Endothelial cell of umbilical vein (primary cell): ENCODE data around the gene SEMA6C.
A peak's percentile ranks its signal among the peaks of the same experiment; 100 is the strongest.
"Not testable (repeated sequence)": the region's sequence is repeated elsewhere in the genome, so short reads cannot be mapped to it uniquely, and the experiment has no call there.

Experiments
- EZH2 ChIP-seq: IDR thresholded peaks from 2 replicates; pipeline ENCODE4 v1.6.1; 2012; ENCODE audit warnings: borderline replicate concordance, low read depth, mild to moderate bottlenecking, moderate library complexity, low read length, inconsistent platforms; ENCODE audit not compliant: severe bottlenecking
- JUN ChIP-seq: IDR thresholded peaks from 2 replicates; pipeline ENCODE4 v1.6.1; 2011; ENCODE audit warnings: borderline replicate concordance, low read depth; ENCODE audit not compliant: insufficient read length, insufficient read depth
- POLR2A ChIP-seq: IDR thresholded peaks from 2 replicates; pipeline ENCODE4 v1.6.1; 2012; ENCODE audit warnings: low read depth, mild to moderate bottlenecking, control low read depth, low read length
- POLR2AphosphoS5 ChIP-seq: IDR thresholded peaks from 2 replicates; pipeline ENCODE4 v1.6.1; 2012; ENCODE audit warnings: low read depth, mild to moderate bottlenecking, control low read depth, low read length, moderate library complexity; ENCODE audit not compliant: insufficient read depth
- TF ChIP-seq, protein P1 (sequence below), 2 donors: IDR thresholded peaks; 1 replicate in 1 of 2; 2 replicates in 1 of 2; pipeline ENCODE4 v1.5.1; 2011; ENCODE audit warnings: low read length in 2 of 2, mild to moderate bottlenecking in 2 of 2, moderate library complexity in 2 of 2, control low read depth in 1 of 2, inconsistent platforms in 1 of 2, low read depth in 1 of 2; ENCODE audit not compliant: insufficient read depth in 1 of 2; ENCODE audit errors: extremely low read depth in 1 of 2

DNA sequence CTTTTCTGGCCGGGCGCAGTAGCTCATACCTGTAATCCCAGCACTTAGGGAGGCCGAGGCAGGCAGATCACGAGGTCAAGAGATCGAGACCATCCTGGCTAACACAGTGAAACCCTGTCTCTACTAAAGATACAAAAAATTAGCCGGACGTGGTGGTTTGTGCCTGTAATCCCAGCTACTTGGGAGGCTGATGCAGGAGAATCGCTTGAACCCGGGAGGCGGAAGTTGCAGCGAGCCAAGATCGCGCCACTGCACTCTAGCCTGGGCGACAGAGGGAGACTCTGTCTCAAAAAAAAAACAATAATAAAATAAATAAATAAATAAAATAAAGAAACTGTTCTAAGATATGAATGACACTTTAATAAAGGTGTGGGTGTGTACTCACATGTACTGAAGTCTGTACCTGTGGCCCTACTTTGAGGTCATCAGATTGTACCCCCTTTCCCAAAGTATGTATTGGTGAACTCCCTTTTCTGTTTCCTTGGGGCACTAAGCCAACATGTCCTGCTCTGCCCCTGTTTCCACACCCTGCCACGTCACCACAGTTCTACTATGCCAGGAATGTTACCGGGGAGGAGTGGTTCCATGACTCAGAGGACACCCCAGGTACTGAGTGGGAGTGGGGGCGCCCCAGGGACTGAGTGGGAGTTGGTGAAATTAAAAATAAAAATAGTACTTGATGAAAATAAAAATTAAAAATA is 48.6 kb upstream of the SEMA6C start:
- TF ChIP-seq, protein P1, sequence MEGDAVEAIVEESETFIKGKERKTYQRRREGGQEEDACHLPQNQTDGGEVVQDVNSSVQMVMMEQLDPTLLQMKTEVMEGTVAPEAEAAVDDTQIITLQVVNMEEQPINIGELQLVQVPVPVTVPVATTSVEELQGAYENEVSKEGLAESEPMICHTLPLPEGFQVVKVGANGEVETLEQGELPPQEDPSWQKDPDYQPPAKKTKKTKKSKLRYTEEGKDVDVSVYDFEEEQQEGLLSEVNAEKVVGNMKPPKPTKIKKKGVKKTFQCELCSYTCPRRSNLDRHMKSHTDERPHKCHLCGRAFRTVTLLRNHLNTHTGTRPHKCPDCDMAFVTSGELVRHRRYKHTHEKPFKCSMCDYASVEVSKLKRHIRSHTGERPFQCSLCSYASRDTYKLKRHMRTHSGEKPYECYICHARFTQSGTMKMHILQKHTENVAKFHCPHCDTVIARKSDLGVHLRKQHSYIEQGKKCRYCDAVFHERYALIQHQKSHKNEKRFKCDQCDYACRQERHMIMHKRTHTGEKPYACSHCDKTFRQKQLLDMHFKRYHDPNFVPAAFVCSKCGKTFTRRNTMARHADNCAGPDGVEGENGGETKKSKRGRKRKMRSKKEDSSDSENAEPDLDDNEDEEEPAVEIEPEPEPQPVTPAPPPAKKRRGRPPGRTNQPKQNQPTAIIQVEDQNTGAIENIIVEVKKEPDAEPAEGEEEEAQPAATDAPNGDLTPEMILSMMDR (IDR thresholded peaks at IDR 0.05; ENCODE audit: extremely low read depth in 1 of 2, insufficient read depth in 1 of 2, low read depth in 1 of 2, low read length in 2 of 2) = not testable (repeated sequence)
- TF ChIP-seq JUN = peak; percentile 12
- TF ChIP-seq POLR2A, POLR2AphosphoS5, EZH2: not testable (repeated sequence)
